Colonic mucosa (tissue), 4 donors: Measurements from ENCODE around the gene NBPF15. TPM values are rescaled to one million over a fixed set of nuclear protein-coding genes. Genes with fewer than 3 reads are reported as not detected.
"Not testable (repeated sequence)": the region's sequence is repeated elsewhere in the genome, so short reads cannot be mapped to it uniquely, and the experiment has no call there.

Experiments used
- DNase-seq: peaks from one replicate; pipeline ENCODE4 v3.0.0-alpha.2; 2020
- H3K27ac ChIP-seq: fragments of 200-600 bp; one replicate; pipeline ENCODE4 v1.8.0; 2021
- H3K27me3 ChIP-seq: fragments of 200-600 bp; one replicate; pipeline ENCODE4 v1.8.0; 2021
- H3K36me3 ChIP-seq: fragments of 200-600 bp; one replicate; pipeline ENCODE4 v1.8.0; 2021
- H3K4me1 ChIP-seq: fragments of 200-600 bp; one replicate; pipeline ENCODE4 v1.8.0; 2021; ENCODE audit warnings: mild to moderate bottlenecking
- H3K4me3 ChIP-seq: fragments of 200-600 bp; one replicate; pipeline ENCODE4 v1.8.0; 2021
- H3K9ac ChIP-seq, 2 donors: one replicate each; pipeline ENCODE4 v1.7.0; 2013; ENCODE audit warnings: control low read depth in 2 of 2, low read depth in 2 of 2, low read length in 2 of 2
- H3K9me3 ChIP-seq: fragments of 200-600 bp; one replicate; pipeline ENCODE4 v1.8.0; 2021
- intact Hi-C: fragments of 100-400 bp; cut with DNase I; formaldehyde crosslinking; loops from one replicate; pipeline ENCODE4 v1.14.1; 2022
- total RNA-seq, 2 donors: library from RNA; stranded (reverse); fragmentation: NEBNext Ultra II Directional in 1 of 2; extraction: Animal tissue kit (Norgen Biotek cat#: 25700) in 1 of 2; gene quantifications; one replicate each; pipeline ENCODE4 v1.2.1, GENCODE V29; 2021
- donor health status: healthy.
- donor health status: DM: no; HTN: no; CAD: no.
- donor health status: DM: no; HTN: no; CAD: no.

Gene NBPF15
- 10 to 100 TPM in 1 of 2 donors, 1 to 10 TPM in 1; 9.7 to 18.2 TPM for total RNA-seq

DNA sequence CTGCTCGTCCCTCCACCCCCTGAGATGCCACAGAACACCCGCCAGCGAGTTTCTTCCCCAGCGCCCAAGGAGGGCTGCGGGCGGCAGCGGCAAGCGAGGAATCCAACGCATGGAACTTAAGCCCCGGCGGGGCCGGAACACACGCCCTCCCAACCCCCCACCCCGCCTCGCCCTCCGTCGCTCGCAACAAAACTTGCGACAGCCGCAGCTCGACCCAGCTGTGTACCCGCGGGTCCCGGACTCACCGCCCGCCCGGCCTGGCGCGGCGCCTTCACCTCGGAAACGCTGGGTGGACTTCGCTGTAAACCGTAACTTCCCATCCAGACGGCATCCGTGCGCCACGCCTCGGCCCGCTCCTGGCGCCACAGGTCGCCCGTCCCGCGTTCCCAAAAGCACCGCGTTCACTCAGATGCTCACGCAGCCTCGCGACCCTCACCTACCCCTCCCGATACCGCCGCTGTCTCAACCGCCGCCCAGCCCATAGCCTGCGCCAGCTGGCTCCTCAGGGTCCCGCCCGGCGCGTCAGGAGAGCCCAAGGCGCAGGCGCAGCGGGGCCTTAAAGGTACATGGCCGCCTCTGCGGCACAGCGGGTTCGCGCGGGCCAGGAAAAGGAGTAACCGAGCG is at the start of gene NBPF15:
Gene NBPF15 (minus strand): TSS at position 534 of the 624 bp plus-strand sequence. CDS start 21,666 bp downstream, outside the sequence.
- H3K27ac ChIP-seq: peak within 1 kb of the TSS; percentile 37
- DNase-seq: peak; percentile 74
- intact Hi-C loops, H3K9me3 ChIP-seq, H3K27me3 ChIP-seq, H3K4me1 ChIP-seq, H3K36me3 ChIP-seq: not testable (repeated sequence)
- H3K9ac ChIP-seq: peak within 1 kb of the TSS in 1 of 2 donors; percentile 56
- H3K4me3 ChIP-seq: peak within 1 kb of the TSS; percentile 58

DNA sequence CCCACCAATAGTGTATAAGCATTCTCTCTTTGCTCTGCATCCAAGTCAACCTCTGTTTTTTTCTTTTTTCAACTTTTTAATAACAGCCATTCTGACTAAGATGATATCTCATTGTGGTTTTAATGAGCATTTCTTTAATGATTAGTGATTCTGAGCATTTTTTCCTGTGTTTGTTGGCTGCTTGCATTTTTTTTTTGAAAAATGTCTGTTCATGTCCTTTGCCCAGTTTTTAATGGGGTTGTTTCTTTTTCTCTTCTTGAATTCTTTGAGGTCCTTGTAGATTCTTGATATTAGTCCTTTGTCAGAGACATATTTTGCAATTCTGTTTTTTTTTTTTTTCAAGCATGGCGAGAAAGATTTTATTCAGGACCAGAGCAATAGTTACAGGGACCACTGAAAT is 35.0 kb upstream of the NBPF15 start:
- intact Hi-C loops, H3K27me3 ChIP-seq, H3K9me3 ChIP-seq, H3K9ac ChIP-seq, DNase-seq, H3K27ac ChIP-seq, H3K4me3 ChIP-seq, H3K36me3 ChIP-seq, H3K4me1 ChIP-seq: not testable (repeated sequence)

GRCh38 chr1:144494130-144494529 is 32.7 kb upstream of the NBPF15 start:
- H3K4me3 ChIP-seq, intact Hi-C loops, H3K9me3 ChIP-seq, H3K27ac ChIP-seq, H3K4me1 ChIP-seq, H3K27me3 ChIP-seq, H3K9ac ChIP-seq, H3K36me3 ChIP-seq, DNase-seq: not testable (repeated sequence)

GRCh38 chr1:144490394-144490793 is 28.9 kb upstream of the NBPF15 start:
- H3K4me1 ChIP-seq, DNase-seq, H3K9ac ChIP-seq, H3K27ac ChIP-seq, H3K9me3 ChIP-seq, H3K36me3 ChIP-seq, H3K27me3 ChIP-seq, intact Hi-C loops, H3K4me3 ChIP-seq: not testable (repeated sequence)

DNA sequence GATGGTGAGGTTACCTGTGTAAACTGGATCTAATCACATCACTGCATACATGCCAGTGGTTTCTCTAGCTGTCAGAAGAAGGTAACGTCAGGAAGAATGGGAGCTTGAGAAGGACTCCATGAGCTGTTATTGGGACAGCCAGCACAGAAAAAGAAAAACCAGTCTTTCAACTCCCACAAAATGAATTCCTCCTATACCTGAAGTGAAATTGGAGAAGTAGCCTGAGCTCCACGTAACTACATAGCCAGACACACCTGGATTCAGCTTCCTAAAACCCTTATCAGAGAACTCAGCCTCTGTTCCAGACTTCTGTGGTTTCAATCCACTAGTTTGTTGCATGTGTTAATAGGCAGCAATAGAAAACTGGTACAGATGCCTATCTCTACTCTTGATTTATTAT is 25.5 kb upstream of the NBPF15 start:
- H3K27ac ChIP-seq, H3K9me3 ChIP-seq, H3K9ac ChIP-seq, H3K4me1 ChIP-seq, DNase-seq, H3K27me3 ChIP-seq, H3K4me3 ChIP-seq, H3K36me3 ChIP-seq, intact Hi-C loops: not testable (repeated sequence)

- H3K4me3 ChIP-seq, H3K4me1 ChIP-seq, DNase-seq, H3K9me3 ChIP-seq, H3K27ac ChIP-seq, H3K36me3 ChIP-seq, H3K9ac ChIP-seq, intact Hi-C loops, H3K27me3 ChIP-seq: not testable (repeated sequence)
Measured at GRCh38 chr1:144485048-144485993, 23.9 kb upstream of the NBPF15 start.

DNA sequence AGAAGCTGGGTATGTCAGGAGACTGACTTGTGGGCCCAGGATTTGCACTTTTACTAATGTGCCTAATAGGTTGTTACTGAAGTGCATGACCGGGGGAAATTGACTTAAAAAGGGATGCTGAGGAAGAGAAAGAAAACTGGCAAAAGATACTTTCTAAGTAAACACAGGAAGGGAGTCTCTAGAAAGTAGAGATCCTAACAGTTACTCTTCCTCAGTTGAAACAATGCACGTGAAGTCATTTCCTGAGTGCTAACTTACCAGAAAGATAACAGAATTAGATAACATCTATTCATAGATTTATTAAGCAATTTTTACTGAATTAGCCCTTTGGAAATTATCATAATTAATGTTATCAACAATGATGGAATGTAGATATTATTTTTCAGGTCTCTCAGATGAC is 12.4 kb upstream of the NBPF15 start:
- H3K27me3 ChIP-seq, H3K4me3 ChIP-seq, H3K36me3 ChIP-seq, H3K27ac ChIP-seq, DNase-seq, intact Hi-C loops, H3K9me3 ChIP-seq, H3K9ac ChIP-seq, H3K4me1 ChIP-seq: not testable (repeated sequence)

GRCh38 chr1:144471434-144471833 is 10.0 kb upstream of the NBPF15 start:
- H3K27me3 ChIP-seq, intact Hi-C loops, H3K9ac ChIP-seq, H3K4me3 ChIP-seq, H3K4me1 ChIP-seq, H3K9me3 ChIP-seq, H3K36me3 ChIP-seq, DNase-seq, H3K27ac ChIP-seq: not testable (repeated sequence)

- H3K27me3 ChIP-seq, H3K9ac ChIP-seq, H3K4me1 ChIP-seq, DNase-seq, H3K9me3 ChIP-seq, H3K27ac ChIP-seq, H3K36me3 ChIP-seq, H3K4me3 ChIP-seq, intact Hi-C loops: not testable (repeated sequence)
Measured at GRCh38 chr1:144461778-144462177, 309 bp upstream of the NBPF15 start.

- H3K27ac ChIP-seq: not testable (repeated sequence)
Measured at GRCh38 chr1:144460686-144461085, 783 bp downstream of the NBPF15 start.

DNA sequence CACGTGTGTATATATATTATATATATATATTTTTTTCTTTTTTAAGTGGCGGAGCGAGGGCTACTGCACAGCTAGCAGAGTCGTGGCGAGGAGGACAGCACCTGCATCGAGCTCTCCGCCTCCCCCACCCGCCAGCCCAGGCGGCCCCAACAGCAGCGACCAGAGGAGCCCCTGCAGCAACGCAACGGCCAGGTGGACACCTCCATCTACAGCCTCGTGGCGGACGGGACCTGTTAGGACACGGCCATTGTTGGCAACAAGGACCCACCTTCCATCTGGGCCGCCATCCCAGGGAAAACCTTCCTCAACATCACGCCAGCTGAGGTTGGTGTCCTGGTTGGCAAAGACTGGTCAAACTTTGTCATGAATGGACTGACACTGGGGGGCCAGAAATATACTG is 19.1 kb downstream of the NBPF15 start:
- H3K36me3 ChIP-seq, DNase-seq, H3K4me3 ChIP-seq, intact Hi-C loops, H3K9ac ChIP-seq, H3K27me3 ChIP-seq, H3K4me1 ChIP-seq, H3K9me3 ChIP-seq, H3K27ac ChIP-seq: not testable (repeated sequence)

More at GRCh38 chr1:144460686-144461085, 783 bp downstream of the NBPF15 start:
- H3K4me3 ChIP-seq: peak overlapping the region; percentile 58
- H3K9ac ChIP-seq: peak overlapping the region in 1 of 2 donors; percentile 56
- H3K4me1 ChIP-seq, intact Hi-C loops, DNase-seq, H3K36me3 ChIP-seq, H3K27me3 ChIP-seq, H3K9me3 ChIP-seq: not testable (repeated sequence)

- DNase-seq, intact Hi-C loops, H3K36me3 ChIP-seq, H3K4me1 ChIP-seq, H3K9ac ChIP-seq, H3K27me3 ChIP-seq, H3K27ac ChIP-seq, H3K4me3 ChIP-seq, H3K9me3 ChIP-seq: not testable (repeated sequence)
Measured at GRCh38 chr1:144439737-144440136, 21.7 kb downstream of the NBPF15 start.

DNA sequence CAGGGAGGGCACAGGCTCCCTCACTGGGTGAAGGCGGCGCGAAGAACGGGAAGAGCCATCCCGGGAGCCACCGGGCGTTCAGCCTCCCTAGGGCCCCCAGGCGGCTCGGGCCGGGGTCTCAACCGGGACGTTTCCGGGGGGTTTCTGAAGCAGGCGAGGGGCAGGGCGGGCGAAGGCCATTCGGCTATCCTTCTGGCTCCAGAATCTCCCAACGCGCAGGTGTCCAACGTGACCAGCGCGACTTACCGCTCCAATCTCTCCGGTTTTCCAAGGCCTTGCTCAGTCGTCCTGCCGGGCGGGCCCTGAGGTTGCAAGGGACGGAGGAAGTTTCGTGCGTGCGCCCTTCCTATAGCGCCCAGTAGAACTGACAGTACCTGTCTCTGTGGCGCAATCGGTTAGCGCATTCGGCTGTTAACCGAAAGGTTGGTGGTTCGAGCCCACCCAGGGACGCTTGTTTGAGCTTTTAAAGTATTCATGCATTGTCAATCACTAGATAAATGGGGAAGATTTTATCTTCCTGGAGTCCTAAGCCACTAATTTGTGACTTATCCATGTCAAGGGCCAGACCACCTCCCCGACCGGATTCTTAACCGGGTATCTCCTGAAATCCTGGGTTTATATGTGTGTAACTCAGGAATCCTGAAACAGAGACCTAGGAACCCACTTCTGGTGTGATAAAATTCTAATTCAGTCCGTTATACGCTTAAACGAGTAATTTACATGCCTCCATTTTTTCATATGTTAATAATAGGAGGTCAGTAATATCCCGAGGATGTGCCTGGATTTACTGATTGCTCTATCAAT is 42.4 kb downstream of the NBPF15 start:
- peak; percentile 46 for DNase-seq
- H3K9me3 ChIP-seq, H3K4me1 ChIP-seq, intact Hi-C loops, H3K36me3 ChIP-seq, H3K9ac ChIP-seq, H3K27me3 ChIP-seq: not testable (repeated sequence)
- H3K27ac ChIP-seq: peak overlapping the region; percentile 60
- peak overlapping the region; percentile 42 for H3K4me3 ChIP-seq
